ENCODE data around the gene TIGD3. TPM values are rescaled to one million over a fixed set of nuclear protein-coding genes. Genes with fewer than 3 reads are reported as not detected.

TIGD3 gene
- total and polyA plus RNA-seq, 2 of the 13 experiments (the other 11 are each of a cell fraction or from before 2014, with no cell fraction given): 0.49 to 4.9 TPM

GRCh38 chr11:65354265-65355012 lies at the start of gene TIGD3 (continued):
- TF ChIP-seq ZNF687 (CRISPR knock-in tag; IDR thresholded peaks at IDR 0.05) (peak; percentile 41; the same call in 1 of the 2 replicates), ZNF775 (CRISPR knock-in tag; IDR thresholded peaks at IDR 0.05; ENCODE audit: borderline replicate concordance) (no peak), ZNF253 (CRISPR knock-in tag; IDR thresholded peaks at IDR 0.05; ENCODE audit: borderline replicate concordance) (no peak), TBX3 (IDR thresholded peaks at IDR 0.05; ENCODE audit: borderline replicate concordance) (no peak), ARID4A (CRISPR knock-in tag; IDR thresholded peaks at IDR 0.05; ENCODE audit: borderline replicate concordance) (peak; percentile 51; the same call in 1 of the 2 replicates), ZNF672 (CRISPR knock-in tag; IDR thresholded peaks at IDR 0.05) (no peak), HDAC2 (CRISPR knock-in tag; IDR thresholded peaks at IDR 0.05) (peak; percentile 25; the same call in 1 of the 2 replicates), ZNF646 (CRISPR knock-in tag; IDR thresholded peaks at IDR 0.05) (no peak), ZNF10 (CRISPR knock-in tag; IDR thresholded peaks at IDR 0.05; ENCODE audit: borderline replicate concordance, low read depth) (no peak), HIVEP1 (CRISPR knock-in tag; IDR thresholded peaks at IDR 0.05) (no peak), ZNF430 (CRISPR knock-in tag; IDR thresholded peaks at IDR 0.05) (peak; percentile 69), DR1 (CRISPR knock-in tag; IDR thresholded peaks at IDR 0.05) (no peak), MEIS2 (CRISPR knock-in tag; IDR thresholded peaks at IDR 0.05) (no peak), SMAD9 (CRISPR knock-in tag; IDR thresholded peaks at IDR 0.05) (no peak)
